ENCODE results near the gene PPM1N.

GRCh38 chr19:45471931-45472562 is 26.2 kb upstream of the PPM1N start:
- TF ChIP-seq, protein P1, sequence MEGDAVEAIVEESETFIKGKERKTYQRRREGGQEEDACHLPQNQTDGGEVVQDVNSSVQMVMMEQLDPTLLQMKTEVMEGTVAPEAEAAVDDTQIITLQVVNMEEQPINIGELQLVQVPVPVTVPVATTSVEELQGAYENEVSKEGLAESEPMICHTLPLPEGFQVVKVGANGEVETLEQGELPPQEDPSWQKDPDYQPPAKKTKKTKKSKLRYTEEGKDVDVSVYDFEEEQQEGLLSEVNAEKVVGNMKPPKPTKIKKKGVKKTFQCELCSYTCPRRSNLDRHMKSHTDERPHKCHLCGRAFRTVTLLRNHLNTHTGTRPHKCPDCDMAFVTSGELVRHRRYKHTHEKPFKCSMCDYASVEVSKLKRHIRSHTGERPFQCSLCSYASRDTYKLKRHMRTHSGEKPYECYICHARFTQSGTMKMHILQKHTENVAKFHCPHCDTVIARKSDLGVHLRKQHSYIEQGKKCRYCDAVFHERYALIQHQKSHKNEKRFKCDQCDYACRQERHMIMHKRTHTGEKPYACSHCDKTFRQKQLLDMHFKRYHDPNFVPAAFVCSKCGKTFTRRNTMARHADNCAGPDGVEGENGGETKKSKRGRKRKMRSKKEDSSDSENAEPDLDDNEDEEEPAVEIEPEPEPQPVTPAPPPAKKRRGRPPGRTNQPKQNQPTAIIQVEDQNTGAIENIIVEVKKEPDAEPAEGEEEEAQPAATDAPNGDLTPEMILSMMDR (IDR thresholded peaks at IDR 0.05) = no peak
- no peak for TF ChIP-seq POLR2A (IDR thresholded peaks at IDR 0.05)

All from ovary (tissue), 3 donors.